HL-60 (cell line): ENCODE results near the gene AAMDC.
"Not testable (repeated sequence)": the region's sequence is repeated elsewhere in the genome, so short reads cannot be mapped to it uniquely, and the experiment has no call there.

Experiments used
- CTCF ChIP-seq: IDR thresholded peaks from one replicate; pipeline ENCODE4 v1.5.1; 2011; ENCODE audit warnings: low read length, control low read depth, inconsistent platforms; ENCODE audit not compliant: insufficient read depth
- POLR2AphosphoS5 ChIP-seq: IDR thresholded peaks from 2 replicates; pipeline ENCODE4 v1.6.1; 2012; ENCODE audit warnings: low read depth

DNA sequence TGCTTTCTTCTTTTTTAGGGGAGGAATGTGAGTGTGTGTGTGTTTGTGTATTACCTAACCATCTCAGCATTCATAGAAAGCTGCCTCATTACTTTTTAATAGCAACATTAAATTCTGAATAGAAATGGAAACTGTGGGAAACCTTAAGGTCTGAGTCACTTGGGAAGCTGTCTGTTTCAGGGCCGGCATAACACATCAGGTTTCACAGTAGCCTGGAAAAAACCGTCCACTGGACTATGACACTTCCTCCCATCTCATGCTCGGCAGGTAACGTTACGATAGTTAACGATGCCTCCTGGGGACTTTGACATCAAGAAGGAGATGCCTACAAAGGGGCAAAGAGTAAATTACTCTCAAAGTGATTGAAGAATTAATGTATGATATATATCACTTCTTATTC lies 89.9 kb downstream of the AAMDC start:
- not testable (repeated sequence) for TF ChIP-seq POLR2AphosphoS5, CTCF
